ENCODE measurements around the gene ANKRD63.

- TF ChIP-seq CTCF (IDR thresholded peaks at IDR 0.05; ENCODE audit: control extremely low read depth in 1 of 3, insufficient read depth in 1 of 3, low read depth in 1 of 3, low read length in 3 of 3) (no peak; a peak in 1 of 4 replicates), CHD2 (IDR thresholded peaks at IDR 0.05; ENCODE audit: low read length) (no peak), POLR2A (IDR thresholded peaks at IDR 0.05; ENCODE audit: control extremely low read depth in 1 of 2, low read depth in 2 of 2, low read length in 2 of 2) (no peak), ZNF274 (IDR thresholded peaks at IDR 0.05; ENCODE audit: borderline replicate concordance, extremely low read depth, low read length) (no peak), ATF3 (IDR thresholded peaks at IDR 0.05; ENCODE audit: insufficient read depth, low read depth, low read length) (no peak), BCL11A (IDR thresholded peaks at IDR 0.05; ENCODE audit: low read depth in 2 of 2, low read length in 2 of 2) (no peak), SIN3A (conservative IDR thresholded peaks at IDR 0.05 in 1 of 2, IDR thresholded peaks at IDR 0.05 in 1 of 2; ENCODE audit: low read depth in 1 of 2, low read length in 2 of 2) (no peak)
- TF ChIP-seq, protein P1, sequence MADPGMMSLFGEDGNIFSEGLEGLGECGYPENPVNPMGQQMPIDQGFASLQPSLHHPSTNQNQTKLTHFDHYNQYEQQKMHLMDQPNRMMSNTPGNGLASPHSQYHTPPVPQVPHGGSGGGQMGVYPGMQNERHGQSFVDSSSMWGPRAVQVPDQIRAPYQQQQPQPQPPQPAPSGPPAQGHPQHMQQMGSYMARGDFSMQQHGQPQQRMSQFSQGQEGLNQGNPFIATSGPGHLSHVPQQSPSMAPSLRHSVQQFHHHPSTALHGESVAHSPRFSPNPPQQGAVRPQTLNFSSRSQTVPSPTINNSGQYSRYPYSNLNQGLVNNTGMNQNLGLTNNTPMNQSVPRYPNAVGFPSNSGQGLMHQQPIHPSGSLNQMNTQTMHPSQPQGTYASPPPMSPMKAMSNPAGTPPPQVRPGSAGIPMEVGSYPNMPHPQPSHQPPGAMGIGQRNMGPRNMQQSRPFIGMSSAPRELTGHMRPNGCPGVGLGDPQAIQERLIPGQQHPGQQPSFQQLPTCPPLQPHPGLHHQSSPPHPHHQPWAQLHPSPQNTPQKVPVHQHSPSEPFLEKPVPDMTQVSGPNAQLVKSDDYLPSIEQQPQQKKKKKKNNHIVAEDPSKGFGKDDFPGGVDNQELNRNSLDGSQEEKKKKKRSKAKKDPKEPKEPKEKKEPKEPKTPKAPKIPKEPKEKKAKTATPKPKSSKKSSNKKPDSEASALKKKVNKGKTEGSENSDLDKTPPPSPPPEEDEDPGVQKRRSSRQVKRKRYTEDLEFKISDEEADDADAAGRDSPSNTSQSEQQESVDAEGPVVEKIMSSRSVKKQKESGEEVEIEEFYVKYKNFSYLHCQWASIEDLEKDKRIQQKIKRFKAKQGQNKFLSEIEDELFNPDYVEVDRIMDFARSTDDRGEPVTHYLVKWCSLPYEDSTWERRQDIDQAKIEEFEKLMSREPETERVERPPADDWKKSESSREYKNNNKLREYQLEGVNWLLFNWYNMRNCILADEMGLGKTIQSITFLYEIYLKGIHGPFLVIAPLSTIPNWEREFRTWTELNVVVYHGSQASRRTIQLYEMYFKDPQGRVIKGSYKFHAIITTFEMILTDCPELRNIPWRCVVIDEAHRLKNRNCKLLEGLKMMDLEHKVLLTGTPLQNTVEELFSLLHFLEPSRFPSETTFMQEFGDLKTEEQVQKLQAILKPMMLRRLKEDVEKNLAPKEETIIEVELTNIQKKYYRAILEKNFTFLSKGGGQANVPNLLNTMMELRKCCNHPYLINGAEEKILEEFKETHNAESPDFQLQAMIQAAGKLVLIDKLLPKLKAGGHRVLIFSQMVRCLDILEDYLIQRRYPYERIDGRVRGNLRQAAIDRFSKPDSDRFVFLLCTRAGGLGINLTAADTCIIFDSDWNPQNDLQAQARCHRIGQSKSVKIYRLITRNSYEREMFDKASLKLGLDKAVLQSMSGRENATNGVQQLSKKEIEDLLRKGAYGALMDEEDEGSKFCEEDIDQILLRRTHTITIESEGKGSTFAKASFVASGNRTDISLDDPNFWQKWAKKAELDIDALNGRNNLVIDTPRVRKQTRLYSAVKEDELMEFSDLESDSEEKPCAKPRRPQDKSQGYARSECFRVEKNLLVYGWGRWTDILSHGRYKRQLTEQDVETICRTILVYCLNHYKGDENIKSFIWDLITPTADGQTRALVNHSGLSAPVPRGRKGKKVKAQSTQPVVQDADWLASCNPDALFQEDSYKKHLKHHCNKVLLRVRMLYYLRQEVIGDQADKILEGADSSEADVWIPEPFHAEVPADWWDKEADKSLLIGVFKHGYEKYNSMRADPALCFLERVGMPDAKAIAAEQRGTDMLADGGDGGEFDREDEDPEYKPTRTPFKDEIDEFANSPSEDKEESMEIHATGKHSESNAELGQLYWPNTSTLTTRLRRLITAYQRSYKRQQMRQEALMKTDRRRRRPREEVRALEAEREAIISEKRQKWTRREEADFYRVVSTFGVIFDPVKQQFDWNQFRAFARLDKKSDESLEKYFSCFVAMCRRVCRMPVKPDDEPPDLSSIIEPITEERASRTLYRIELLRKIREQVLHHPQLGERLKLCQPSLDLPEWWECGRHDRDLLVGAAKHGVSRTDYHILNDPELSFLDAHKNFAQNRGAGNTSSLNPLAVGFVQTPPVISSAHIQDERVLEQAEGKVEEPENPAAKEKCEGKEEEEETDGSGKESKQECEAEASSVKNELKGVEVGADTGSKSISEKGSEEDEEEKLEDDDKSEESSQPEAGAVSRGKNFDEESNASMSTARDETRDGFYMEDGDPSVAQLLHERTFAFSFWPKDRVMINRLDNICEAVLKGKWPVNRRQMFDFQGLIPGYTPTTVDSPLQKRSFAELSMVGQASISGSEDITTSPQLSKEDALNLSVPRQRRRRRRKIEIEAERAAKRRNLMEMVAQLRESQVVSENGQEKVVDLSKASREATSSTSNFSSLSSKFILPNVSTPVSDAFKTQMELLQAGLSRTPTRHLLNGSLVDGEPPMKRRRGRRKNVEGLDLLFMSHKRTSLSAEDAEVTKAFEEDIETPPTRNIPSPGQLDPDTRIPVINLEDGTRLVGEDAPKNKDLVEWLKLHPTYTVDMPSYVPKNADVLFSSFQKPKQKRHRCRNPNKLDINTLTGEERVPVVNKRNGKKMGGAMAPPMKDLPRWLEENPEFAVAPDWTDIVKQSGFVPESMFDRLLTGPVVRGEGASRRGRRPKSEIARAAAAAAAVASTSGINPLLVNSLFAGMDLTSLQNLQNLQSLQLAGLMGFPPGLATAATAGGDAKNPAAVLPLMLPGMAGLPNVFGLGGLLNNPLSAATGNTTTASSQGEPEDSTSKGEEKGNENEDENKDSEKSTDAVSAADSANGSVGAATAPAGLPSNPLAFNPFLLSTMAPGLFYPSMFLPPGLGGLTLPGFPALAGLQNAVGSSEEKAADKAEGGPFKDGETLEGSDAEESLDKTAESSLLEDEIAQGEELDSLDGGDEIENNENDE (IDR thresholded peaks at IDR 0.05; ENCODE audit: insufficient replicate concordance, low read length): no peak
These were observed 1.1 kb downstream of the ANKRD63 start for GRCh38 chr15:40281801-40282146.

Measured in H1 (cell line).